ENCODE results near the gene LHFPL6.

DNA sequence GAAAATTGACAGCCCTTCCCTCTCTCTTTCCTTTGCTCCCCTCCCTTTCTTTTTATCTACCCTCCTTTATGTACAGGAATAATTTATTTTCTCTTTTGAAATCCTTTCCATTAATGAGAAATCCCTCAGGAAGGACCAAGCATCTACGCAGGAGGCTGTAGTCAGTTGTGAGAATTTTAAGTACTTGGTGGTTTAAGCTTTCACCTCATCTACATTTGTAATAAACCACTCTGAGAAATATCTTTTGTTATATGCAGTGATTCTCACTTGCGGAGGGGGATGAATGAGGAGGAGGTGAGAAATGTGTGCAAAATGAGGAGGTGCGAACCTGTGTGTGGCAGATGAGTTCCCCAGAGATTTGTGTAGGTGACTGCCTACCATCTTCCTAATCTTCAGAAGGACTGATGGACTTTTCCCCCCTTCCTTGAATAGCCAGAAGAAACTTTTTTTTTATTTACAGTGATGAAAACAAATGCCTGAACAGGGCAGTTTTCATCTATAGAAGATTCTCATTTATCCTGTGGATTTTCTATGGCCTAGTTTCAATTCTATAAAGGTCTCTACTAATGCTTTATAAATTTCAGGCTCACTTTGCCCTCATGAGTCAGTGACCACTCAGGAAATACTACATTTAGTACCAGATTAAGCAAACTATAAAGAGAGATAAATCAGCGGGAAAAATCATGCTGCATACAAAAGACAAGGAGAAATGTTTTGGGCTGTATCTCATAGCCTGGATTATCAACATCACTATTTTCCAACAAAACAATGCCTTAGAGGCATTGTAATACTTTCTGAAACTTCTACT lies 118.3 kb downstream of the LHFPL6 start:
- TF ChIP-seq, protein P1, sequence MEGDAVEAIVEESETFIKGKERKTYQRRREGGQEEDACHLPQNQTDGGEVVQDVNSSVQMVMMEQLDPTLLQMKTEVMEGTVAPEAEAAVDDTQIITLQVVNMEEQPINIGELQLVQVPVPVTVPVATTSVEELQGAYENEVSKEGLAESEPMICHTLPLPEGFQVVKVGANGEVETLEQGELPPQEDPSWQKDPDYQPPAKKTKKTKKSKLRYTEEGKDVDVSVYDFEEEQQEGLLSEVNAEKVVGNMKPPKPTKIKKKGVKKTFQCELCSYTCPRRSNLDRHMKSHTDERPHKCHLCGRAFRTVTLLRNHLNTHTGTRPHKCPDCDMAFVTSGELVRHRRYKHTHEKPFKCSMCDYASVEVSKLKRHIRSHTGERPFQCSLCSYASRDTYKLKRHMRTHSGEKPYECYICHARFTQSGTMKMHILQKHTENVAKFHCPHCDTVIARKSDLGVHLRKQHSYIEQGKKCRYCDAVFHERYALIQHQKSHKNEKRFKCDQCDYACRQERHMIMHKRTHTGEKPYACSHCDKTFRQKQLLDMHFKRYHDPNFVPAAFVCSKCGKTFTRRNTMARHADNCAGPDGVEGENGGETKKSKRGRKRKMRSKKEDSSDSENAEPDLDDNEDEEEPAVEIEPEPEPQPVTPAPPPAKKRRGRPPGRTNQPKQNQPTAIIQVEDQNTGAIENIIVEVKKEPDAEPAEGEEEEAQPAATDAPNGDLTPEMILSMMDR (IDR thresholded peaks at IDR 0.05): no peak
- TF ChIP-seq EZH2phosphoT487 (IDR thresholded peaks at IDR 0.05): no peak
